VCaP (cell line): Measurements from ENCODE around the gene NCKAP5.

ENCODE experiments used
- H3K27ac ChIP-seq: fragments of 450-650 bp; 2 replicates; pipeline ENCODE4 v1.5.1; 2017
- TF ChIP-seq, protein P1 (sequence below): fragments of 450-650 bp; conservative IDR thresholded peaks from 2 replicates; pipeline ENCODE4 v1.5.1; 2017; ENCODE audit warnings: mild to moderate bottlenecking, moderate library complexity

NCKAP5 gene

DNA sequence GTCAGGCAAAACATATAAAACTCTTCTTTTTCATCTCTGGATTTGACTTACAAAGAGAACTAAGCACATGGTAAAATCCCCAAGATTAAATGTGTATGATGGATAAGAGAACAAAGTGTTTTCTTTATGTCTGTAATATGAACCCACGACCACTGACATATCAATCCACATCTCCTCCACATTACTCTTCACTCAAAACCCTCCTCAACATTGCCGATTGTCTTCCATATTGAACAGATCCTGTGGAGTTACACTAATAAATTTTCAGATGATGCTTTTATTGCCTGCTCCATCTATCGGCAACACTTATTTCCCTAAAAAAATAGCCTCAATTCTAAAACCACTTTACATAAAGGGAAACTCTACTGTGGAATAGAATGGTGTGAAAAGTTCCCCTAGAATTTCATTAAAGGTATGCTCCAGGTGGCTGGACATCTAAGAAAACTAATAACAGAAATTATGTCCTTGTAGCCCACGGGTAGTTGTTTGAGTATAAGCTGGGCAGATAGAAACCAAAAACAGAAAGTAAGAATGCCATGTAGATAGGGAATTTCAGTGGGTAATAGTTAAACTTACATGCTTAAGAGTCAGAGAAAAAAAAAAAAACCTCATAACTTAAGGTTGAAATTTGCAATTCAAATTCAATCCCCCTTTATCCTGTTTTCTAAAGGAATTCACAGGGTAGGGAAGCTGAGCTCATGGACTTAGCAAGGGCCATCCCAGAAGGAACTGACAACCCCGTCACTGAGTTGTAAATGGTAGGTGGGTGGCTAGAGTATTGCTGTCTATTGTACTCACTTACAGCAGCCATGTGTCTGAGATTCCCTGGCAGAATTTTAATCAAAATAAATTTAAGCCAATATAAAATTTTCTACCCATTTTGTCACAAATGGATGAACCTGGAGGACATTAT, 592.8 kb downstream of the NCKAP5 start:
- H3K27ac ChIP-seq = no peak overlapping the region
- TF ChIP-seq, protein P1, sequence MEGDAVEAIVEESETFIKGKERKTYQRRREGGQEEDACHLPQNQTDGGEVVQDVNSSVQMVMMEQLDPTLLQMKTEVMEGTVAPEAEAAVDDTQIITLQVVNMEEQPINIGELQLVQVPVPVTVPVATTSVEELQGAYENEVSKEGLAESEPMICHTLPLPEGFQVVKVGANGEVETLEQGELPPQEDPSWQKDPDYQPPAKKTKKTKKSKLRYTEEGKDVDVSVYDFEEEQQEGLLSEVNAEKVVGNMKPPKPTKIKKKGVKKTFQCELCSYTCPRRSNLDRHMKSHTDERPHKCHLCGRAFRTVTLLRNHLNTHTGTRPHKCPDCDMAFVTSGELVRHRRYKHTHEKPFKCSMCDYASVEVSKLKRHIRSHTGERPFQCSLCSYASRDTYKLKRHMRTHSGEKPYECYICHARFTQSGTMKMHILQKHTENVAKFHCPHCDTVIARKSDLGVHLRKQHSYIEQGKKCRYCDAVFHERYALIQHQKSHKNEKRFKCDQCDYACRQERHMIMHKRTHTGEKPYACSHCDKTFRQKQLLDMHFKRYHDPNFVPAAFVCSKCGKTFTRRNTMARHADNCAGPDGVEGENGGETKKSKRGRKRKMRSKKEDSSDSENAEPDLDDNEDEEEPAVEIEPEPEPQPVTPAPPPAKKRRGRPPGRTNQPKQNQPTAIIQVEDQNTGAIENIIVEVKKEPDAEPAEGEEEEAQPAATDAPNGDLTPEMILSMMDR = no peak

DNA sequence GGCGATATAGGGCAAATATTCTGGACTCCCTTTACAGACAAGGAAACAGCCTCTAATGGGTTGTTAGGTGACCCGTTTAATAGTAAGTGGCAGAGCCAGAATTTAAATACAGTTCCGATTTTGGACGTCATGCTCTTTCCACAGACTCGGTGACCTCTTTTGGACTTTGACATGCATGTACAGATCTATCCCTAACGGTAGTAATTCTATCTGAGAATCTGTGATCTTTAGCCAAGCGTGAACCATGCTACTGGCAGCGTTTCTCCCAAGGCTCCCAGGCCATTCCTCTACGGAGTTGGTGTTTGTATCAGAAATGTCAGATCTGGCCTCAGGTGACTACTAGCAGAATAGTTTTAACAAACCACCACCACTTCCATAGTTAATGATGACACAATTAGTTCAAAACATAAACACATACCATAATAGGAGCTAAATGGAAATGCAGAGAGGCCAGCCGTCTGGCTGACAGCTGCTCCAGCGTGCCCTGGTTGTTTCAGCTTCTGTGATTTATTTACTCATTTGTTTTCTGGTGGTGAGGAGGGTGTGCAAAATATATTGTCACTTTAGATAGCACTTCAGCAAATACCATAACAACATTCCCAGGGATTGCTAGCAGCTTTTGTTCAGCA, 593.7 kb downstream of the NCKAP5 start:
- no peak overlapping the region for H3K27ac ChIP-seq
- TF ChIP-seq, protein P1 = no peak

DNA sequence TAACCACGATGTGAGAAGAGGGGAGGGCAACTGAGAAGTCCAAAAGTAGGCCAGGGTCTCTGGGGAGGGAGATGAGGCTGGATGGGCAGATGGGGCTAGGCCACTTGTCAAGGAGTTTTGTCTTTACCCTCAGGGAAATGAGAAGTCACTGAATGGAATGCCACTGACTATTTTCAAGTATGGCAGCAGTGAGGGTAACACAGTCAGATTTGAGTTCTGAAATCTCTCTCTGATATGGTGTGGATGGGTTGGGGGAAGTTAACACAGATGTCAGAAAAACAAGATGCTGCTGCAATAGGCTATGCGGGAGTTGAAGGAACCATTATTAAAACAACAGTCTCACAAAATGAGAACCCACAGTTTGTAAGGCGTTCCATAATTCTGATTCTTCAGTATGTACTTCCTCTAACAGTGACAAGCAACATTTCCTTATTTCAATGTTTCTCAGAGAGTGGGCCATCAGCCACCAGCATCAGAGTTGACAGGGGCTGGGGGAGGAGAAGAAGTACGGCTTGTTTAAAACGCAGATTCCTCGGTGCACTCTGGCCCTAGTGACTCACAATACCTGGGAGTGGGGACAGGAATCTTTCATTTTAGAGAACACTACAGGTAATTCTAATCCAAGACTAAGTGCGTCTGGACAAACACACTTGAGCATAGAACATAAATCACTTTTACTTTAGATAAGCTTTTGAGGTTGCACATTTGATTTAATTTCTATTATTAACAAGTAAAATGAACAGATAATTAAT, 596.8 kb downstream of the NCKAP5 start:
- TF ChIP-seq, protein P1 = no peak
- H3K27ac ChIP-seq = no peak overlapping the region

DNA sequence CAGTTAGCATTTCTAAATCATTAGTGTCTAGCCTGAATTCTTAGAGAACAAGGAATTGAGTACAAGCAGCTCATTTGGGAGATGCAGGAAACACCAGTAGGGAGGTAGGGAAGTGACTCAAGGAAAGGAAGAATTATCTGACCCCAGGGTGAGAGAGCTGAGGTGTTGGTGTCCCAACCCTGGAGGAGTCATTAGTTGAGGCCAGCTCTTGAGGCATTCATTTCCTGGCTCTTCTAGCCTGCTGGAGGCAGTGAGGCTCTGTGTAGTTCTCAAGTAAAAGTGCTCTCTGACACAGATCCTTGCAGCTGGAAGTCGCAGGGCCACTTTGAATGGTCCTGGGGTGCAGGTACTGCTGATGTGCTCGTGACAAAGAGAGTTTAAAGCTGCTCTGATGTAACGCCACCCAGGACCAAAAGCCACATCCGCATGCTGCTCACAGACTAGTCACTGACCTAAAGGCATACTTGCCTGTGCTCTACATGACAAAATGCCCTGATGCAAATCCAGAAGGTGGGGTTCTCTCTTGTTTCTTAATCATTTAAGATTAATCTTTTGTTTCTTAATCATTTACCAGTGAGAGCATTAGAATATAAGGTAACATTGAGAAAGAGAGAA, 598.8 kb downstream of the NCKAP5 start:
- no peak overlapping the region for H3K27ac ChIP-seq
- TF ChIP-seq, protein P1 = no peak

DNA sequence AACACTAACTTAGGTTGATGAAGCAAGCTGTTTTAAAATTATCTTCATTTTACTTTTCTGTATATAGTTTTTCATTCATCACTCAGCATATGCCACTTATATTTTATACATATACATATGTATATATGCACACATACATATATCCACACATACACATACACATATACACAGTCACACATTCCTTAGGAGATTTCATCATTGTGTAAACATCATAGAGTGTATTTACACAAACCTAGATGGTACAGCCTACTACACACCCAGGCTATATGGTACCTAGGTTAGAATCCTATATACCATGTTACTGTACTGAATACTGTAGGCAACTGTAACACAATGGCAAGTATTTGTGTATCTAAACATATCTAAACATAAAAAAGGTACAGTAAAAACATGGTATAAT, 602.8 kb downstream of the NCKAP5 start:
- TF ChIP-seq, protein P1 = no peak

DNA sequence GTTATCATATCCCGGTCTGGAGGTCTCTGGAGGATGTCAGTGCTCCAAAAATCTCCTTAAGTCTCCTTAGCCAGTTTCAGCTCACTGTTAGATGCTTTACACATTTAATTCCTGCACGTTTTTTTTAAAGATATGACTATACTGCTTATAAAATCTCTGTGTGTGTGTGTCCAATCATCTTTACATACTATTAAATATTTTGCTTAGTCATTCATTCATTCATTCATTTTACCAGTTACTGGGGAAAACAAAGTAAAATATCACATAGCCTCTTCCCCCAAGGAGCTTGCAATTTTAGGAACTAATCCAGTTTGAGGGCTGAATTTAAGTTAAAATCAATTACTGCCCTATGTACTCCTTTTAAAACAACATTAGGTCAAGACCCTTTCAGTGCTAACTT, 605.1 kb downstream of the NCKAP5 start:
- H3K27ac ChIP-seq = no peak overlapping the region
- TF ChIP-seq, protein P1 = no peak

More for the DNA sequence above, 602.8 kb downstream of the NCKAP5 start:
- H3K27ac ChIP-seq = no peak overlapping the region
